Naive thymus-derived CD4-positive, alpha-beta T cell (primary cell): ENCODE data around the gene CR2. TPM values are rescaled to one million over a fixed set of nuclear protein-coding genes. Genes with fewer than 3 reads are reported as not detected.
"Not testable (repeated sequence)": the region's sequence is repeated elsewhere in the genome, so short reads cannot be mapped to it uniquely, and the experiment has no call there.

Experiments
- ATAC-seq: fragments of 150-1000 bp; cut with Tn5 transposase; 2 replicates; pipeline ENCODE4 v1.10.0; 2021; ENCODE audit warnings: mild to moderate bottlenecking, moderate library complexity
- CTCF ChIA-PET: fragments of 350-600 bp; sonication (Branson Sonifier 250); formaldehyde crosslinking; loops from one replicate; lab custom pipeline; 2021; ENCODE audit warnings: antibody characterized with exemption; lab: Charles Lee
- POLR2A ChIA-PET: fragments of 350-600 bp; sonication (Branson Sonifier 250); formaldehyde crosslinking; loops from one replicate; lab custom pipeline; 2021; ENCODE audit warnings: antibody characterized with exemption, inconsistent platforms; lab: Charles Lee
- DNase-seq, 9 donors: peaks; one replicate each; pipeline versions ENCODE4 v3.0.0 to v3.0.0-alpha.2; 2020 to 2022; ENCODE audit warnings: mixed read lengths in 1 of 9
- H3K27ac ChIP-seq: one replicate; pipeline ENCODE4 v1.7.0; 2013; ENCODE audit warnings: mild to moderate bottlenecking, low read depth, low read length, moderate library complexity
- H3K27me3 ChIP-seq, 2 donors: one replicate each; pipeline ENCODE4 v1.7.0; 2013; ENCODE audit warnings: low read length in 2 of 2, mild to moderate bottlenecking in 2 of 2, moderate library complexity in 2 of 2; ENCODE audit not compliant: control insufficient read depth in 2 of 2, insufficient read depth in 2 of 2
- H3K36me3 ChIP-seq, 3 experiments: 1 replicate in 2 of 3; 2 replicates in 1 of 3; pipeline ENCODE4 v1.7.0; 2013; ENCODE audit warnings: low read length in 3 of 3, mild to moderate bottlenecking in 3 of 3, moderate library complexity in 1 of 3; ENCODE audit not compliant: insufficient read depth in 3 of 3, control insufficient read depth in 2 of 3
- H3K4me1 ChIP-seq, 2 donors: one replicate each; pipeline ENCODE4 v1.7.0; 2013; ENCODE audit warnings: low read length in 2 of 2, mild to moderate bottlenecking in 2 of 2, moderate library complexity in 1 of 2; ENCODE audit not compliant: control insufficient read depth in 2 of 2, insufficient read depth in 2 of 2
- H3K4me3 ChIP-seq: 2 replicates; pipeline ENCODE4 v1.7.0; 2013; ENCODE audit warnings: mild to moderate bottlenecking, low read length
- H3K9me3 ChIP-seq, 3 experiments: 1 replicate in 2 of 3; 2 replicates in 1 of 3; pipeline ENCODE4 v1.7.0; 2013; ENCODE audit warnings: low read length in 3 of 3; ENCODE audit not compliant: control insufficient read depth in 2 of 3
- H3K27ac Mint-ChIP-seq, 9 donors: one replicate each; pipeline ENCODE4 v1.8.0; 2020 to 2022; ENCODE audit warnings: mixed read lengths in 9 of 9, mild to moderate bottlenecking in 8 of 9, moderate library complexity in 5 of 9, inconsistent platforms in 2 of 9
- H3K27me3 Mint-ChIP-seq, 5 donors: one replicate each; pipeline ENCODE4 v1.8.0; 2021 to 2022; ENCODE audit warnings: mixed read lengths in 5 of 5, mild to moderate bottlenecking in 1 of 5
- H3K36me3 Mint-ChIP-seq, 5 donors: one replicate each; pipeline ENCODE4 v1.8.0; 2020 to 2022; ENCODE audit warnings: mixed read lengths in 5 of 5, mild to moderate bottlenecking in 3 of 5, inconsistent platforms in 1 of 5
- H3K4me1 Mint-ChIP-seq, 7 donors: one replicate each; pipeline ENCODE4 v1.8.0; 2020 to 2022; ENCODE audit warnings: mixed read lengths in 7 of 7, mild to moderate bottlenecking in 3 of 7, inconsistent platforms in 1 of 7
- H3K4me3 Mint-ChIP-seq, 10 donors: one replicate each; pipeline ENCODE4 v1.8.0; 2020 to 2022; ENCODE audit warnings: mild to moderate bottlenecking in 10 of 10, mixed read lengths in 10 of 10, moderate library complexity in 6 of 10, inconsistent platforms in 2 of 10
- H3K9me3 Mint-ChIP-seq, 11 donors: one replicate each; pipeline ENCODE4 v1.8.0; 2020 to 2022; ENCODE audit warnings: mixed read lengths in 11 of 11, mild to moderate bottlenecking in 4 of 11, inconsistent platforms in 1 of 11, moderate library complexity in 1 of 11
- intact Hi-C, 2 donors: fragments of 100-400 bp; cut with micrococcal nuclease; formaldehyde crosslinking; loops; one replicate each; pipeline ENCODE4 v1.15.1; 2023
- polyA plus RNA-seq, 2 donors: library from polyadenylated mRNA; unstranded; fragments of 300-500 nt; fragmentation: Illumina TruSeq; gene quantifications; one replicate each; pipeline ENCODE4 v1.2.3, GENCODE V29; 2021
- total RNA-seq, 6 experiments: library from RNA in 5 of 6; stranded (reverse) in 5 of 6; gene quantifications; 1 replicate in 5 of 6; 2 replicates in 1 of 6; pipeline ENCODE4 v1.2.3 and lab custom pipeline; 2021 to 2026

The CR2 gene
- total and polyA plus RNA-seq, 7 experiments from 2014 or later, result 2.6 to 14.5 (median 8.6) TPM; not detected in 1

- ATAC-seq, result no peak
- DNase-seq, result no peak
- Histone ChIP-seq H3K4me1 (no peaks in the 10 kb centered on the region), H3K27ac (no peak overlapping the region), H3K27me3 (no peaks in the 10 kb centered on the region), H3K9me3 (no peaks in the 10 kb centered on the region), H3K36me3 (no peaks in the 10 kb centered on the region), H3K4me3 (no peak overlapping the region)
- intact Hi-C loops, result no loop called here
- Mint-ChIP-seq H3K27me3 (peaks cover 0 to 28% (median 4%) of the 10 kb centered on the region in 5 donors), H3K9me3 (no peaks in the 10 kb centered on the region), H3K4me1 (no peaks in the 10 kb centered on the region), H3K36me3 (no peaks in the 10 kb centered on the region), H3K27ac (no peak overlapping the region), H3K4me3 (no peak overlapping the region)
- ChIA-PET CTCF (no interaction called here), POLR2A (no interaction called here)
Measured at GRCh38 chr1:207433435-207433834, 20.7 kb upstream of the CR2 start.

- H3K9me3 ChIP-seq, POLR2A ChIA-PET, H3K4me1 Mint-ChIP-seq, H3K4me3 ChIP-seq, ATAC-seq, H3K36me3 Mint-ChIP-seq, intact Hi-C loops, H3K36me3 ChIP-seq, H3K4me3 Mint-ChIP-seq, CTCF ChIA-PET, H3K4me1 ChIP-seq, H3K27ac ChIP-seq, H3K27ac Mint-ChIP-seq, H3K9me3 Mint-ChIP-seq, H3K27me3 ChIP-seq, DNase-seq: not testable (repeated sequence)
- H3K27me3 Mint-ChIP-seq, result peaks cover 0 to 18% (median 0%) of the 10 kb centered on the region in 5 donors
Measured at GRCh38 chr1:207436746-207437145, 17.4 kb upstream of the CR2 start.

GRCh38 chr1:207440626-207441025, 13.5 kb upstream of the CR2 start:
- intact Hi-C loops, result no loop called here
- no peaks in the 10 kb centered on the region for H3K36me3 Mint-ChIP-seq
- H3K27me3 Mint-ChIP-seq, result peaks cover 0 to 28% (median 0%) of the 10 kb centered on the region in 5 donors
- Histone ChIP-seq H3K4me3 (no peak overlapping the region), H3K9me3 (no peaks in the 10 kb centered on the region), H3K27me3 (no peaks in the 10 kb centered on the region), H3K36me3 (no peaks in the 10 kb centered on the region), H3K27ac (no peak overlapping the region), H3K4me1 (no peaks in the 10 kb centered on the region)
- ATAC-seq, result no peak
- no peak for DNase-seq
- ChIA-PET POLR2A (no interaction called here), CTCF (no interaction called here)
- no peak overlapping the region for H3K4me3 Mint-ChIP-seq
- H3K9me3 Mint-ChIP-seq, result no peaks in the 10 kb centered on the region
- no peaks in the 10 kb centered on the region for H3K4me1 Mint-ChIP-seq
- H3K27ac Mint-ChIP-seq, result no peak overlapping the region

GRCh38 chr1:207444514-207445217, 9.5 kb upstream of the CR2 start:
- no peaks in the 10 kb centered on the region for H3K36me3 Mint-ChIP-seq

GRCh38 chr1:207453710-207454045, 450 bp upstream of the CR2 start:
- DNase-seq (peak in 1 of 9 donors; percentile 13), ATAC-seq (no peak)
- H3K27me3 ChIP-seq, result peaks cover 0 to 7% of the 10 kb centered on the region in 2 donors
- Mint-ChIP-seq H3K27me3 (peaks cover 0 to 41% (median 30%) of the 10 kb centered on the region in 5 donors), H3K4me1 (peaks cover 5 to 16% (median 6%) of the 10 kb centered on the region in 7 donors), H3K36me3 (no peaks in the 10 kb centered on the region), H3K27ac (peak overlapping the region in 5 of 9 donors; percentile 51 to 77 (median 62)), H3K4me3 (peak overlapping the region in 8 of 10 donors; percentile 45 to 90 (median 82)), H3K9me3 (no peaks in the 10 kb centered on the region)
- peak overlapping the region; percentile 53 for H3K4me3 ChIP-seq
- H3K36me3 ChIP-seq, result no peaks in the 10 kb centered on the region
- CTCF ChIA-PET, result interaction anchor here (0.6 to 5.2 kb wide), 5 partner anchors 10 to 878 kb away, joined by 3 to 43 read pairs (median 4); no protein-coding TSS in a partner anchor
- no peak overlapping the region for H3K27ac ChIP-seq
- peaks cover 9 to 30% of the 10 kb centered on the region in 2 donors for H3K4me1 ChIP-seq
- intact Hi-C loops, result loop anchor here in 1 of 2 donors (1.0 to 2.0 kb wide), 4 partner anchors 10 to 49 kb away; no protein-coding TSS in a partner anchor
- no peaks in the 10 kb centered on the region for H3K9me3 ChIP-seq
- POLR2A ChIA-PET, result interaction anchor here (0.8 to 1.6 kb wide), 2 partner anchors 14 to 133 kb away, joined by 3 read pairs; partner anchors contain the start of gene CD55

More at GRCh38 chr1:207444514-207445217, 9.5 kb upstream of the CR2 start:
- Mint-ChIP-seq H3K27ac (no peak overlapping the region), H3K4me1 (no peaks in the 10 kb centered on the region), H3K9me3 (no peaks in the 10 kb centered on the region), H3K27me3 (peaks cover 0 to 39% (median 1%) of the 10 kb centered on the region in 5 donors), H3K4me3 (no peak overlapping the region)
- Histone ChIP-seq H3K9me3 (no peaks in the 10 kb centered on the region), H3K27ac (no peak overlapping the region), H3K4me1 (no peaks in the 10 kb centered on the region), H3K36me3 (no peaks in the 10 kb centered on the region), H3K4me3 (no peak overlapping the region), H3K27me3 (no peaks in the 10 kb centered on the region)
- ChIA-PET POLR2A (no interaction called here), CTCF (no interaction called here)
- intact Hi-C loops, result no loop called here
- no peak for ATAC-seq
- DNase-seq, result no peak

- Histone ChIP-seq H3K4me3 (no peak overlapping the region), H3K27ac (no peak overlapping the region), H3K27me3 (peaks cover 0 to 7% of the 10 kb centered on the region in 2 donors), H3K9me3 (no peaks in the 10 kb centered on the region), H3K36me3 (no peaks in the 10 kb centered on the region), H3K4me1 (peaks cover 13 to 45% of the 10 kb centered on the region in 2 donors)
- Mint-ChIP-seq H3K27ac (peak overlapping the region in 6 of 9 donors; percentile 18 to 81 (median 36)), H3K27me3 (peaks cover 0 to 28% (median 25%) of the 10 kb centered on the region in 5 donors), H3K4me3 (peak overlapping the region in 8 of 10 donors; percentile 50 to 90 (median 81)), H3K9me3 (peaks cover 0 to 3% (median 0%) of the 10 kb centered on the region in 11 donors), H3K36me3 (no peaks in the 10 kb centered on the region), H3K4me1 (peaks cover 5 to 25% (median 12%) of the 10 kb centered on the region in 7 donors)
- POLR2A ChIA-PET, result interaction anchor here (0.9 to 1.5 kb wide), 2 partner anchors 44 to 134 kb away, joined by 3 to 4 read pairs; partner anchors contain the start of gene CD55
- intact Hi-C loops, result loop anchor here in 1 of 2 donors (2.0 to 5.0 kb wide), 3 partner anchors 16 to 133 kb away; partner anchors contain the start of gene CD55
- CTCF ChIA-PET, result interaction anchor here (1.1 to 5.2 kb wide), 5 partner anchors 8 to 50 kb away, joined by 3 to 43 read pairs (median 4); no protein-coding TSS in a partner anchor
- DNase-seq (no peak), ATAC-seq (no peak)
Measured at GRCh38 chr1:207455183-207455754, 1.1 kb downstream of the CR2 start.
